ENCODE data around the gene CHRNB2.

CHRNB2 gene

DNA sequence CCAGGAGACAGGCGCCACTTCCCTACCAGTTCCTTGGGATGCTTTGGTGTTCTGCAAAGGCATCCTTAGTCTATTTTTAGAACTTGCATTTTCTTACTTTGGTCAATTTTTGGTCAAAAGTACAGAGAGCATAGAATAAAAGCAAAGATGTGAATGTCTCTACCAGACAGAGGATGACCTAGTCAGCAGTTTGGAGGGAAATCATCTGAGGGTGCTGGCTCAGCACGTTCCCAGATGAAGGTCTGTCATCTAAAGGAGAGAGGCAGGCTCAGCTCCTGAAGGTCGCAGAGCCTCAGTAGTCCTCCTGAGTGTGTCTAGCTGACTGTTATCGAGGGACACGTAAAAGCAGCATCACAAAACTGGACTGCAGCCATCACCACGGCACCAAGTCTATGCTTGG is 15.3 kb downstream of the CHRNB2 start:
- DNase-seq: no peak

DNA sequence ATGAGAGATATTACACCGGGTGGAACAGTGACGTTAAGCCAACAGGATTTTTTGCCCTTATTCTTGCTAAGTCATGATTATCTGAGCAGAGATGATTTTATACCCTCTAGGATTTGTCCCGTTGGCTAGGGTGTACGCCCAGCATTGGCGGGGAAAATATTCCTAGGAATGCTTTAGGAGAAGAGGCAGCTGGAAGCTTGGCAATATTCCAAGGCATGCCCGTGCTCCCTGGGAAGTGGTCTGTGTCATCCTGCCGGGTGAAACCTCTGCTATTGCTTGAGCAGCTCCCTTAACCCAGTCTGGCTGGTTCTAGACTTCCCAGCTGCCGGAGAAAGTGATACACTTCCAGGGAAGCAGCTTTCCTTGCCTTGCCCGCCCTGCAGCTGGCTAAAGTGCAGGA is 16.2 kb downstream of the CHRNB2 start:
- DNase-seq: no peak

DNA sequence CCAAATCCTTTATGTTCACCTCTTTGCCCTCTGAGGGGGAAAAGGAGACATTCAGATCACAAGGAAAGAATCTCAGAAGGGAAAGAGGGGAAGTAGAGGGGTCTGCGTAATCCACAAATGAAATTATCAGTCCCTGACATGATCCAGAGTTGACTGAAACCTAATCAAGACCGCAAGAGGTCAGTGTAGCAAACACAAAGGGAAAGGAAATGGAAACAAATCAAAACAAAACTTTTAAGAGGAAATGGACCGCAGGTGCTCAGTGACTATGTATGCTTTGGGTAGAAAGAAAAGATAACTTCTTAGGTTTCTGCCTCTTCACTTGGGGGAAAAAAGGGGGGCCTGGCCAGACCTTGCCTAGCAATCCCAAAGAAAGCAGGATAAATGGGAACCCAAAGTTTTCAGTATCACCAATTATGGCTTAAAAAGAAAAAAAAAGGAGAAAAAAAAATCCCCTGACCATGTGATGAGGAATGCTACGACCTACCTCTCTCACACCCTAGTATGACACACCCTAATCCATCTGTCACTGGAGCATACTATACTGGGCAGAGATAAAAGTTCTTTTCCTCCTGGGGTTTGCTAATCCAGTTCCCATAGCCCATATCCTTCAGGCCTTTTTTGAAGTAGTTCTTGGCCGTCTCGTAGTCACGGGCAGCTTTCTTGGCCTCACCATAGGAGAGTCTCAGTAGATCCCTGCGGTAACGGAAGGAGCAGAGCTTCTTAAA is 16.9 kb downstream of the CHRNB2 start:
- no peak for DNase-seq

DNA sequence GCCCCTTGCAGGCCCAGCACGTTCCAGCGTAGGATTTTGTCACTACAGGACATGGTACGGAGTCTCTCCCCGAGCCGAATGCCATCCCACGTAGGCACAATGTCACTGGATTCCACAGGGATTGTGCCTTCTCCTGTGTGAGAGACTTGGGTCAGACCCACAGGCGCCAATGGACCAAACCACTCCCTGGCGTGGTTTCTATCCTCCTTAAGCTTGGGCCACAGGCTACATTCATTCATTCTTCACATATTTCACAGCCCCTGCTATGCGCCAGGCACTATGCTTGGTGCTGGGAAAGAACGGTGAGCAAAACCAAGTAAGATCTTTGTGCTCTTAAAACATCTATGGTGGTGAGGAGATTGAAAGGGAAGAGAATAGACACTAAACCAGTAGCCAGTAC is 18.7 kb downstream of the CHRNB2 start:
- no peak for DNase-seq

DNA sequence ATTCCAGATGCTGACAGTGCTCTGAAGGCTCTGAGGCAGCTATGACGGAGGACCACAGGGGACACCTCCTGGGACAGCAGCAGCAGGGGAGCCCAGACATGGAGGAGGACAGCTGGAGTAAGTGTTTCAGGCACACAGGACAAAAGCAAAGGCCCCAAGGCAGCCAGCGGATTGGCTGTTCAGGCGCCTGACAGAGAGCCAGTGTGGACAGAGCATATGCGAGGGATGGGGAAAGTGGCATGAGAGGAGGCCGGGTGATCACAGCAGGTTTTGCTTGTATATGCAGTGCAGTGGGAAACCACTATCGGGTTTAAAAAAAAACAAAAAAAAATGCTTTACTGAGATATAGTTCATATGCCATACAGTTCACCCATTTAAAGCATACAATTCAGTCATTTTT is 19.1 kb downstream of the CHRNB2 start:
- DNase-seq: no peak

DNA sequence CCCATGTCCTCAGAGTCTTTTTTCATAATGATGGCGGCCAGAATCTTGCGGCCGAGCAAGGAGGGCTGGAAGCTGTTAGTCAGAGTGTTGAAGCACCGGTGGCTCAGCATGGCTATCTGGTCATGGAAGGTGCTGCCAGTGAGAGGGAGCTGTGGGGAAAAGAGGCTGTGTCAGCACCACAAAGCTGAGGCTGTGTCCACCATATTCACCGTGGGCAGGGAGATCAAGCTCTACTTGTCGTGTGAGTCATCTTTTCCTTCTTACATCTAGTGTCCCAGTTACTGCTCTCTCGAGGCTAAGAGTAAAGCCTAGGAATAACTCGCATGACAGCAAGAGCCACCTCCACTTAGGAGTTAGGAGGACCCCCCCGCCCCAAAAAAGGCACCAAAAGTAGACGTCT is 22.2 kb downstream of the CHRNB2 start:
- no peak for DNase-seq

DNA sequence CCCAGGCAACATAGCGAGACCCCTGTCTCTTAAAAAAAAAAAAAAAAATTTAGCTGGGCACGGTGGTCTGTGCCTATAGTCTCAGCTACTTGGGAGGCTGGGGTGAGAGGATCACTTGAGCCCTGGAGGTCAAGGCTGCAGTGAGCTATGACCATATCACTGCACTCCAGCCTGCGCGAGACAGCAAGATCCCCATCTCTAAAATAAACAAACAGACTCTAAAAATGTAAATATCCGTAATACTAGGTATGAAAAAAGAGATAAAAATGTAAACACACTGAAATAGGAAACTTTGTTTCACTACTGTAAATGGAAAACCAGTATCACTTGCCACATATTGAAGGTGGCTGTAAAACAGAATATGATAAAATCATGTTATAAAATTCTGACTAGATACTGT is 23.2 kb downstream of the CHRNB2 start:
- DNase-seq: no peak

DNA sequence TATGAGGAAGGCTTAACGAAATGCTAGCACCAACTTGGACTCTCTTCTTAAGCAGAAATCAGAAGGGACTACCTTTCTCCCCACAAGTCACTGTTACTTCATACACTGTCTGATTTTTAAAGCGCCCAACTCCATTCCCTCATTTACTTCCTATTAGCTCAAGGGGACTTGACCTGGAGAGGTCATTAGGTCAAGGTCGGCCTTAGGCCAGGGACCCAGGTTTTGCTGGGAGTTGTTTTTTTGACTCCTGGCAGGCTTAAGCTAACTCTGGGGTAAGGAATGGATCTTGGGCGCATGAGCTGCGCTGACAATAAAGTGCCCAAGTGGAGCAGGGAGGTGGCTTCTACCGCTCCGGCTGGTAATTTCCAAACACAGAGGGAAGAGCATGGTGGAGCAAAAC is 23.6 kb downstream of the CHRNB2 start:
- DNase-seq: no peak

DNA sequence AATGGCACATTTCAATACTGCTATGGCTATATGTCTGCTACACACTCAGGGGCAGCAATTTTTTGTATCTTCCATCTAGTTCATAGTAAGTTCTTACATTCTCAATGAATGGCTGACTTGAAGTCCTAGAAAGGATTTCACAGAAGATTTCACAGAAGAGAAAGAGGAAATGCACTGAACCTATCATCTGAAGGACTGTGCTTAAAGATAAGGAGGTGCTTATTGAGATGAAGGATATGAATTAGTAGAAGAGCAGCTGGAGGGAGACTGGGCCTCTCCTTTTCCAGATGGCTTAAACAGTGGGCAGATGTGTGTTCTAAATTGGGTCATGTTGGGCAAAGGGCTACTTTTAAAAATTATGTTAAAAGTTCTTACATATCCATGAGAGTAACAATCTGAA is 25.8 kb downstream of the CHRNB2 start:
- DNase-seq: no peak

DNA sequence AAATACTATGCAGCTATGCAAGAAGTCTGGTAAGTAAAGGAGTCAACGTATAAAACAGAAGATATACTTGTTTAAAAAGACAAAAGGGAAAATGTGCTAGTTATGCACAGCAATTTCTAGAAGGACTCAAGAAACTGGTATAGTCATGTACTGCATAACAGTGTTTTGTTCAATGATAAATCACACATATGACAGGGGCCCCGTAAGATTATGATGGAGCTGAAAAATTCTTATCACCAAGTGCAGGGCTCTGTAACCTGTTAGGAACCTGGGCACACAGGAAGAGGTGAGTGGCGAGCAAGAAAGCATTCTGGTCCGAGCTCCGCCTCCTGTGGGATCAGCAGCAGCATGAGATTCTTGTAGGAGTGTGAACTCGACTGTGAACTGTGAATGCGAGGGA is 27.2 kb downstream of the CHRNB2 start:
- DNase-seq: no peak

DNA sequence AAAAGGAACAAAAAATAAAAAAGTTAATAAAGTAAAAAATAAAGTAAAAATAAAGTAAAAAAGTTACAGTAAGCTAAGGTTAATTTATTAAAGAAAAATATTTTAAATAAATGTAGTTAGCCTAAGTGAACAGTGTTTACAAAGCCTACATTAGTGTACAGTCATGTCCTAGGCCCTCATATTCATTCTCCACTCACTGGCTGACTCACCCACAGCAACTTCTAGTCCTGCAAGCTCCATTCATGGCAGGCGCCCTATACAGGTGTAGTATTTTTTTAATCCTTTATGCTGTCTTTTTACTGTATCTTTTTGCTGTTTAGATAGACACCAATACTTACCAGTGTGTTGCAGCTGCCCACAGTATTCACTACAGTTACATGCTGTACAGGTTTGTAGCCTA is 28.0 kb downstream of the CHRNB2 start:
- no peak for DNase-seq

DNA sequence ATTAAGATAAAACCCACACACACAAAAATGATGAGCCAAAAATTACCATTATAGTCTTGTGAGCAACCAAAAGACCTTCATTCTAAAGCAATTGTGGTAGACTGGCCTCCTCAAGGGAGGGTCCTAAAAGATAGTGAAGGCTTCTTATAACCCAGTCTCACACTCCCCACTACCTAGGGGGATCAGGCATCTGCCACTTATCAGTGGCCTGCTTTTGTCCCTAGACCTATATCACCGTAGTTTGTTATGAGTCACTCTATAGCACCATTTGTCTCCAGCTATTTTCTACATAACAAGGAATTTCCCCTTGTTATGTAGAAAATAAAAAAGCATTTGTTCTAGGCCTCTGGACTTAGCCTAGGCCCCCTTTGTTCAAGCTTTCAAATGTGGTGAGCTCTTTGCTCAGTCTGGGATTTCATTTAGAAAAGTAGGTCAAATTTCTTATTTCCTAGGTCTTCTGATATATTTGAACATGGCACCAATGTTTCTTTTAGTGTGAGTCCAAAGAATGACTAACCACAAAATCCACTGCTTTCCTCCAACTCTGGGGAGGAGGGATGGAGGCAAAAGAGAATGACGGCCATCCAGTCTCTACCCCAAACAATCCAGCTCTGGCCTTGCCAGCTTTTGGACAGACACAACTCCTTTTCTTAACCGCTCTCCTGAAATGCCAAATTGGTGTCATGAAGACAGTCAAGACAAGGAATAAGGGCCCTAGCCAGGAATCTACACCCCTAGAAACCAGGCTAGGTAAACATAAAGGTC is 31.5 kb downstream of the CHRNB2 start:
- DNase-seq: peak; percentile 29

DNA sequence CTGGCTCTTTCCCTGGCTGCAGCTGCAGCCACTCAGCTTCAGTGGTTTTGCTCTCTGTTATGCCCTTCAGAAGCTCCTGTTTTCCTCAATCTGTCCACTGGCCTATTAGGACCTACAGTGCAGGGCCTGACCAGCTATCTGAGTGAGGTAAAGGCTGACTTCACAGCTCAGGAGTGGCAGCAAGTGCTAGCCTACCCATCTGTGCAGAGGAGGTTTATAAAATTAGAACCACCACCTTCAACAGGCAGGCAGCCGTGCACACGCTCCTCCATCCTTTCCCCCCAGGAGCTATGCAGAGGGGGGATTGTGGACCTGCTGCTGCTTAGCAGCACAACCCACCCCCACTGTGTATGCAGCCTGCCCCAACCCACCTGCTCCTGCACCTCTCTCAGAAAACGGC is 32.1 kb downstream of the CHRNB2 start:
- no peak for DNase-seq

DNA sequence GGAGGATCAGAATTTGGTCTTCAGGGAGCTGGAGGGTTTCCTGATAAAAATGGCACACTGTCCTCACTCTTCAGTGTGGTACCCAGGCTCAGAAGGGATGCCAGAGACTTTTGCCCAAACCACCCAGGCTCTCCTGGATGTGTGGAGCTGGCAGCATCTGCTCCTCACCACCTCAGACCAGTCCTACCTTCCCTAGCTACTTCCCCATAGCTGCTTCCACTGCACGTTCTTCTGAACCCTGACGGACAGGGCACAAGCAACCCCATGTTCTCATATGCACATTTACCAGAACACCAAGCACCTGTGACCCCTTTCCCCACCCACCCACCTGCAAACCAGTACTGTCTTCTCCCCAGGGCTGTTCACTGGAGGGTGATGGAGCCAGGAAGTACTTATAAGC is 35.7 kb downstream of the CHRNB2 start:
- no peak for DNase-seq

DNA sequence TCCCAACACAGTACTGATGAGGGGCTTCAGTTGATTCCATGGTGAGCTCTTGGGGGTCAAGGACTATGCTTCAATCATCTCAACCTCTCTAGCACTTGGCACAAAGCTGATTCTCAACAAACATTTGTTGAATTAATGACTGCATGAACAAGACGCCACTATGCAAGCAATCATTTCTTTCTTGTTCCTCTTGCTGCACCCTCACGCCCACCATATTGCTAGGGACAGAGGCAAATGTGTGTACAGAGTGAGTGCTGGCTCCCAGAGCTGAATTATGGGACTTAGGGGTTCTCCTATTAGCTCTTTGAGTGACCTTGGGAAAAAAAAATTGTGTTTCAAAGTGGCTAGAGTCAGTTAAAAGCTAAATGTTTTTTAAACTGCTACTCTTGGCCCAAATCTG is 38.0 kb downstream of the CHRNB2 start:
- no peak for DNase-seq

DNA sequence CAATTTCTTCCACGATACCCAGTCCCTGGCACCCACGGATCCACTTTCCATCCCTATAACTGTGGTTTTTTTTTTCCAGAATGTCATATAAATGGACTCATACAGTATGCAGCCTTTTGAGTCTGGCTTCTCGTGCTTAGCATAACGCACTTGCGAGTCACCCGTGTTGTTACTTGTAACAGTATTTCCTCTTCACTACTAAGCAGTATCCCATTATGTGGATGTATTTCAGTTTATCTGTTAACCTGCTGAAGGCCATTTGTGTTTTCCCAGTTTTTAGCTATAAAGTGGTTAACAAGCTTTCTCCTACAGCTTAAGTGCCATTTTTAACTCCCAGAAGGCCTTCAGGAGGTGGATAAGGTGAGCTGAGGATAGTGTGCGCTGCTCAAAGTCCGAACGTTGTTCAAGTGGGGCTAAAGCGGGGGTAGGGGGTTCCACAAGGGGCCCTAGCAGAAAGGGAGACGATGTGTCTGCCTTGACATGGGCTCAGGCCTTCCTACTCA is 39.6 kb downstream of the CHRNB2 start:
- DNase-seq: peak; percentile 36

DNA sequence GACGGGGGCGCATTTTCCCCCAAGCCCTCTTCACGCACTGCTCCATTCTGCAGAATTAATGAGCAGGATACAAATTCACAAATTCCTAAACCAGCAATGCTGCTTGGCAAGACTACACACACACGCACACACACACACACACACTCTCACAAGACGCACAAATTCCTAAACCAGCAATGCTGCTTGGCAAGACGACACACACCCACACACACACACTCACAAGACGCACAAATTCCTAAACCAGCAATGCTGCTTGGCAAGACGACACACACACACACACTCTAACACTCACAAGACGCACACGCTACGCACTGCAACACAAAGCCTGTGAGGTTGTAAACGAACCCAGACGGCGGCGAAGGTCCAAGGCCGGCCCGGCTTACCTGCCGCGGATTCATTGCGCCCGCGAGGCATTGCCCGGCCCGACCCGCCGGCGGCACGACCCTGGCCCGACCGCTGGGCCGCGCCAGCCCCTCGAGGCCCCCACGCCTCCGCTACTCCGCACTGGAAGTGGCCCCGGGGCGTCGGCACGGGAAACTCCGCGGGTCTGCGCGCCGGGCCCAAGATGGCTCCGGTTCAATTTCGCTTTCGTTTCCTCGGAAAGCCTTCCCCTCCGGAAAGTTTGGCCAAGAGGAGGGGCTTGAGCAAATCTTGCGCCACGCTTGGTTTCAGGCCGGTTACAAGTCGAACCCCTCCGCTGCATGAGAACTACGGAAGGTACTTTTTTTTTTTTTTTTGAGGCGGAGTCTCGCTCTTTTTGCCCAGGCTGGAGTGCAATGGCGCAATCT is 40.2 kb downstream of the CHRNB2 start, which contains the start of gene ADAR:
Gene ADAR (minus strand): TSS at position 578 of the 788 bp plus-strand sequence. CDS start 180 bp downstream, at position 398.
- peak; percentile 84 for DNase-seq

DNA sequence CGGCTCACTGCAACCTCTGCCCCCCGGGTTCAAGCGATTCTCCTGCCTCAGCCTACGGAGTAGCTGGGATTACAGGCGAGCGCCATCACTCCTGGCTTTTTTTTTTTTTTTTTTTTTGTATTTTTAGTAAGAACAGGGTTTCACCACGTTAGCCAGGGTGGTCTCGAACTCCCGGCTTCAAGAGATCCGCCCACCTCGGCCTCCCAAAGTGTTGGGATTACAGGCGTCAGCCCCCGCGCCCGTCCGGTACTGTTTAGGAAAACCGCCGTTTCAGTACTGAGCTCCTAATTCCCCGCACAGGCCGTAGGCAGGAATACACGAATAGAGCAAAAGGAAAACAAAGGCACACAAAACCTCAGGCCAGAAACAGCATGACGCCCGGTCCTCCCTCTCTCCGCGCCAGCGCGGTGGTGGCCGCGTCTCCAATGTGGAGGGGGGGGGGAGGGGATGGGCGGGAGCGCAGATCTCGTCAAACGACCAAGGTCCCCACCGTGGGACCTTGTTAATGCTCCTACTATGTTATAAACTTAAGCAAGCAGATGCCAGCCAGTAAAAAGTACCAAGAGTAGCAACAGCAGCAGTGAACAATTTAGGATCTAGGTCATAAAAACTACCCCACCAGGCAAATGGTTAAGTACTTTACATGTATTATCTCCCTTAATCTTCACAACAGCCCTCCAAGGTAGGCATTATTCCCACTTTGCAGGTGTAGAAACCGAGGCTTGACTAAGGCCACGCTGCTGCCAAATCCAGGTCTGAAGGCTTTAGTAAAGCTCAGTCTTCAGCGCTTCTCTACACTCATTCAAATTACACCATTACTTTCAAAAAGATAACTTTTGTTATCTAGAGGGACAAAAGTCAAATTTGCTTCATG is 41.1 kb downstream of the CHRNB2 start:
- DNase-seq: peak; percentile 19

DNA sequence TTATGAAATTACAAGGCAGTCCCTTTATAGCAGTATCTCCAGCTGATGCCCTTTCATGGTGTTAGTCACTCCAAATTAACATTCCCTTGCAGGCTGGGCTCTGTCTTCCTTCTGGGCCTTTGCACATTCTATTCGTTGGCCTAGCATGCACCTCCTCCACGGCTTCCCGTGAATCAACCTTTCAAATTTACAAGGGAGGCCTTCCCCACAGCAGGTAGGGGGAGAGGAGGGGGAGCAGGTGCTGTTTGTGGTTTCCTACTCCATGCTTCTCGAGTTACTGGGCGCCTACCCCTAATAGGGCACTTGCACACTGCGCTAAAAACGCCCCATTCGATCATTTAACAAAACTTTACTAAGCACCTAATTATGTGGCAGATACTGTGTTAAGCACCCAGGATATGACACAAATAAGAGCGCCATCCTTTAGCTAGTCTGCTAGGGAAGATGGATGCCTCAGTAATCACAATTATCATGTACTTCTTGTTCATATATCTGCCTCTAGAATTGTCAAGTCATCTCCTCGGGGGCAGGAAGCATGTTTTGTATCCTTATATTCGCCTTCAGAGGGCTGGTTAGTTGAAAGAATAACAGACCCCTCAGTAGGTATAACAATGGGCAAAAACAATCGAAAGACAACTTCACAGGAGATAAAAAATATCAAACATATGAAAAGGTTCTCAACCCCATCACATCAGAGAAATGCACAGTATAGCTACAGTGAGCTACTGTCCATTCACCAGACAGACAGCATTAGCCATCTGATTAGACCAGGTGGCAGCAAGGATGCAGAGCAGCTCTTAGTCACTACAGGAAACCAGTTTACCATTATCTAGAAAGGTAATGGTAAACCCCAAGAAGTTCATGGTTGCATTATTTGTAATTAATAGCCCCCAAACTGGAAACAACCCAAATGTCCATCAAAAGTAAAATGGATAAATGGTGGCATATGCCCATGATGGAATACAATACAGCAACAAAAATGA is 42.1 kb downstream of the CHRNB2 start:
- DNase-seq: no peak

DNA sequence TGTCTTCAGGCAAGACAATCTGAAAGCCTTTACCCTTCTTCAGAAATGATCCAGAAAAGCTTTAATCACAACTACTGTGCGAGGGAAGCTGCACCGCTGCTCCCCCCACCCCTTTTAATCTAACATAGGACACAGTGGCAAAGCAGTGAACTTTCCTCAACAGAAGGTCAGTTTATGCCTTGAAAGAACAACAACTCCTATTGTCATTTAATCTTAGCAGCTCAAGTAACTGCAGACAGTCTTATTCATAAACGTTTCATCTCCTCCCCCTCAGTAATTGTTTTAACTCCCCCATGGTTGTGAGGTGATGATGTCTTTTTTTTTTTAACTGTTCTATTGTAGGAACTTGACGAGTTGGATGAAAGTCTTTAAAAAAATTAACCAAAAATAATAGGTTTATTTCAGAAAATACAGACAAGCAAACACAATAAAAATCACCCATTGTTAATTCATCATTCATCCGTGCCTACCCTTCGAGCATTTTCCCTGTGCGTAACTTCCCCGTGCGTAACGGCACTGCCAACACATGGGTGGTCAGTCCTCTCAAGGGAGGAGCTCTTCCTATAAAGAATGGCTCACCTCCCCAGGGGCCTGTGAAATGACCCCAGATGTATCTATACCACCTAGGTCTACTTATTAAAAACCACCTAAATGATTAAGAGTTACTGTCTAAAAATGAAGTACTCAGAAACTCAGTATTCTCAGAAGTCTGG is 43.7 kb downstream of the CHRNB2 start:
- DNase-seq: peak; percentile 20
